Measurements from ENCODE around the gene PGF. TPM values are rescaled to one million over a fixed set of nuclear protein-coding genes. Genes with fewer than 3 reads are reported as not detected.

PGF gene
- total and polyA plus RNA-seq, 2 experiments from 2014 or later, result 1.1 to 1.8 TPM

- no peak overlapping the region for H3K27ac ChIP-seq
- 22 to 25% methylated on average over 13 of the region's 13 CpGs for WGBS, 2 experiments (ENCODE audit: low coverage in 1 of 2, low lambda C conversion rate in 2 of 2, missing lambda C conversion rate in 2 of 2)
Observed at GRCh38 chr14:74941676-74942097, 13.7 kb downstream of the PGF start.

DNA sequence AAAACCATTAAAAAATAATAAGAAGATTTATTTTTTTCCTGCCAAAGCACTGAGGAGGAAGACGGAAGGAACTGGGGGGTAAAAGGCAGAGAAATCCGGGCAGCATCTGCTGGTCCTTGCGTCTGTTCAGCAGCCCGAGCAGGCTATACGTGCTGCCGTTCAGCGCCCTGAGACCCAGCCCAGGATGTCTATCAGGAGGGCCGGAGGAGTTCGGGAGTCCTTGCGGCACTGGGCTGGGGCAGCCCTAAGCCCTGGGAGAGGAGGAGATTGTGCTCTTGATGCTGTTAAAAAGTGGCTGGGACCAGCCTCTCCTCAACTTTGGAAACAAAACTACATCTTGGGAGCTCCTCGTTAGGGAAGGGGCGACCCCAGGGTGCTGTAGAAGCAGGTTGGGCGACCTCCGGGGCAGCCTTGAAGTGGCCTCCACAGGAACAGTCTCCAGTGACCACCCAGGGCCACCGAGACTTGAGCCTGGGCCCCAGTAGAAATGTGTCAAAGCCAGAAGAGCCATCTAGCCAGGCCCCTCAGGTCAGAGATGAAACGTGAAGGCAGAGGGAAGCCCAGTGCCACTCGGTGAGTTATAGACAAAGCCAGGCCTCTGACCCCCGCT lies 14.3 kb downstream of the PGF start:
- Histone ChIP-seq H3K4me2 (ENCODE audit: unreplicated experiment) (no peak overlapping the region), H3K9me3 (ENCODE audit: low read depth) (no peaks in the 10 kb centered on the region), H3K9me2 (ENCODE audit: insufficient read depth) (no peaks in the 10 kb centered on the region), H3K4me3 (no peak overlapping the region), H3K27me3 (replicated peaks; ENCODE audit: insufficient read depth) (no peaks in the 10 kb centered on the region), H2AFZ (peak overlapping the region; percentile 54), H3K27ac (no peak overlapping the region), H4K20me1 (ENCODE audit: insufficient read depth) (no peaks in the 10 kb centered on the region), H3K79me2 (ENCODE audit: insufficient read depth) (no peaks in the 10 kb centered on the region), H3K36me3 (ENCODE audit: low read depth) (no peaks in the 10 kb centered on the region), H3K9ac (no peak overlapping the region), H3F3A (ENCODE audit: insufficient read depth) (peaks cover 29% of the 10 kb centered on the region), H3K4me1 (ENCODE audit: insufficient read depth) (peaks cover 32% of the 10 kb centered on the region)
- DNase-seq, result no peak
- WGBS, 2 experiments (ENCODE audit: low coverage in 1 of 2, low lambda C conversion rate in 2 of 2, missing lambda C conversion rate in 2 of 2), result 75 to 78% methylated on average over 18 of the region's 18 CpGs
- in situ Hi-C loops (cut with MboI), result loop anchor here (25.0 kb wide), 1 partner anchor 346 kb away; the partner anchor contains the start of gene FOS
- no peak for TF ChIP-seq EZH2phosphoT487 (IDR thresholded peaks at IDR 0.05; ENCODE audit: insufficient read depth, low read depth)
- no peak for TF ChIP-seq EZH2 (IDR thresholded peaks at IDR 0.05; ENCODE audit: insufficient read depth, poor library complexity, severe bottlenecking)

More at GRCh38 chr14:74941676-74942097, 13.7 kb downstream of the PGF start:
- H3K4me1 ChIP-seq (ENCODE audit: insufficient read depth), result peaks cover 32% of the 10 kb centered on the region
- H3F3A ChIP-seq (ENCODE audit: insufficient read depth), result peaks cover 29% of the 10 kb centered on the region
- no peaks in the 10 kb centered on the region for H3K9me3 ChIP-seq (ENCODE audit: low read depth)
- TF ChIP-seq EZH2 (IDR thresholded peaks at IDR 0.05; ENCODE audit: insufficient read depth, poor library complexity, severe bottlenecking), result no peak
- TF ChIP-seq EZH2phosphoT487 (IDR thresholded peaks at IDR 0.05; ENCODE audit: insufficient read depth, low read depth), result no peak
- H3K9me2 ChIP-seq (ENCODE audit: insufficient read depth), result no peaks in the 10 kb centered on the region
- no peaks in the 10 kb centered on the region for H3K27me3 ChIP-seq (replicated peaks; ENCODE audit: insufficient read depth)
- in situ Hi-C loops (cut with MboI), result loop anchor here (25.0 kb wide), 1 partner anchor 346 kb away; the partner anchor contains the start of gene FOS
- no peaks in the 10 kb centered on the region for H4K20me1 ChIP-seq (ENCODE audit: insufficient read depth)
- DNase-seq, result peak; percentile 80
- H3K4me2 ChIP-seq (ENCODE audit: unreplicated experiment), result no peak overlapping the region
- H3K9ac ChIP-seq, result no peak overlapping the region
- peak overlapping the region; percentile 54 for H2AFZ ChIP-seq
- H3K4me3 ChIP-seq, result no peak overlapping the region
- no peaks in the 10 kb centered on the region for H3K79me2 ChIP-seq (ENCODE audit: insufficient read depth)
- no peaks in the 10 kb centered on the region for H3K36me3 ChIP-seq (ENCODE audit: low read depth)

DNA sequence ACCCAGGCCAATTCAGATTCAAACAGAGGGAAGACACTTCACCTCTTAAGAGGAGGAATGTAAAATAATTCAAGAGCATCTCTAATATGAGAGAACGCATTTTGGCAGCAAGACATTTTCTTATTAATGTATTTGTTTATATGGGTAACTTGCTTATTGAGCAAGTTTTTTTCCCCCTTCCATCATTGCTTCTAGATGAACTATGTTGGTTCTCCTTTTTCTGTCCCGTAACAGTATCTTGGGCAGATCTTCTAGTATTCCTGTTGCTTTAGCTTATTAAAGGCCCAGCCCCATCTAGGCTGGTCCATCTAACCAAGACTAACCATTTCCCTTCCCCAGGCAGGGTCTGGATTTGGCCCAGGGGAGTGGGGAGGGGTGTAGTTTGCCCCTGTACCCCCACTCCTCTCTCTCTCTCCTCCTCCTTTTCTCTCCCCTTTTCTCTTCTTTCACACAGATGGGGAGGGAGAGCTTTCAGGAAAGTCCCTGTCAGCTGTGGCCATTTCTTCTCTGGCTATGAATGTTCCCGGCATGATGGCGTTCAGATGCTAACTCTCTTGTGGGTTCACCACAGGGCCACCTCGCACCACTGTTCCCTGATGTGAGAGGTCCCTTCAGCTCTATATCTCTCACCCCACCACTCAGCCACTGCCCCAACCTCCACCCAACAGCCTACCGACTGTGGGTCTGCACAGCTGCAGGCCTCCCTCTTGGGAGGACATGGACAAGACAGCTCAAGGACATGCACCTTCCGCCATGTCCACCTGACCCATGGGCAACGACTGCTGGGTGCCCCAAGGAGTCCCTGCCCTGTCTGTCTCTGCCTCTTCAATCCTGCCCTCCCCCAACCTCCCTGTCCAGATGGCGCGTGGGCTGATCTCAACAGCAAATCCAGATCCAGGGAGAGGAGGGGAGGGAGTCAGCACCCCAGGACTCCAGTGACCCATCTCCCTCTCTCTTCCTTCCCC lies 16.6 kb downstream of the PGF start:
- WGBS, 2 experiments (ENCODE audit: low coverage in 1 of 2, low lambda C conversion rate in 2 of 2, missing lambda C conversion rate in 2 of 2), result 93 to 94% methylated on average over 10 of the region's 10 CpGs
- H3K27ac ChIP-seq, result no peak overlapping the region
- H3K4me2 ChIP-seq (ENCODE audit: unreplicated experiment), result no peak overlapping the region
- H4K20me1 ChIP-seq (ENCODE audit: insufficient read depth), result no peaks in the 10 kb centered on the region
- in situ Hi-C loops (cut with MboI), result loop anchor here (10.0 to 25.0 kb wide), 2 partner anchors 136 to 348 kb away; partner anchors contain the start of gene FOS
- H3K27me3 ChIP-seq (replicated peaks; ENCODE audit: insufficient read depth), result no peaks in the 10 kb centered on the region
- TF ChIP-seq EZH2phosphoT487 (IDR thresholded peaks at IDR 0.05; ENCODE audit: insufficient read depth, low read depth), result no peak
- TF ChIP-seq EZH2 (IDR thresholded peaks at IDR 0.05; ENCODE audit: insufficient read depth, poor library complexity, severe bottlenecking), result no peak
- H3K9me3 ChIP-seq (ENCODE audit: low read depth), result no peaks in the 10 kb centered on the region
- no peaks in the 10 kb centered on the region for H3K36me3 ChIP-seq (ENCODE audit: low read depth)
- peaks cover 29% of the 10 kb centered on the region for H3F3A ChIP-seq (ENCODE audit: insufficient read depth)
- DNase-seq, result no peak
- no peak overlapping the region for H3K9ac ChIP-seq
- no peaks in the 10 kb centered on the region for H3K9me2 ChIP-seq (ENCODE audit: insufficient read depth)
- H2AFZ ChIP-seq, result no peak overlapping the region
- no peak overlapping the region for H3K4me3 ChIP-seq
- H3K4me1 ChIP-seq (ENCODE audit: insufficient read depth), result peaks cover 32% of the 10 kb centered on the region
- no peaks in the 10 kb centered on the region for H3K79me2 ChIP-seq (ENCODE audit: insufficient read depth)

GRCh38 chr14:74937171-74937570 lies 18.2 kb downstream of the PGF start:
- Histone ChIP-seq H2AFZ (no peak overlapping the region), H3K9ac (no peak overlapping the region), H3K9me3 (ENCODE audit: low read depth) (no peaks in the 10 kb centered on the region), H3K27ac (no peak overlapping the region), H3F3A (ENCODE audit: insufficient read depth) (peaks cover 29% of the 10 kb centered on the region), H3K4me1 (ENCODE audit: insufficient read depth) (peaks cover 30% of the 10 kb centered on the region), H3K4me3 (no peak overlapping the region), H3K9me2 (ENCODE audit: insufficient read depth) (no peaks in the 10 kb centered on the region), H4K20me1 (ENCODE audit: insufficient read depth) (no peaks in the 10 kb centered on the region), H3K36me3 (ENCODE audit: low read depth) (no peaks in the 10 kb centered on the region), H3K79me2 (ENCODE audit: insufficient read depth) (no peaks in the 10 kb centered on the region), H3K27me3 (replicated peaks; ENCODE audit: insufficient read depth) (no peaks in the 10 kb centered on the region), H3K4me2 (ENCODE audit: unreplicated experiment) (no peak overlapping the region)
- 54 to 63% methylated on average over 2 of the region's 2 CpGs for WGBS, 2 experiments (ENCODE audit: low coverage in 1 of 2, low lambda C conversion rate in 2 of 2, missing lambda C conversion rate in 2 of 2)
- in situ Hi-C loops (cut with MboI), result loop anchor here (10.0 to 25.0 kb wide), 2 partner anchors 138 to 350 kb away; partner anchors contain the start of gene FOS
- TF ChIP-seq EZH2 (IDR thresholded peaks at IDR 0.05; ENCODE audit: insufficient read depth, poor library complexity, severe bottlenecking) (no peak), EZH2phosphoT487 (IDR thresholded peaks at IDR 0.05; ENCODE audit: insufficient read depth, low read depth) (no peak)
- no peak for DNase-seq

All from GM23248 (cell line).